Measurements from ENCODE around the gene BCL2L1.

- TF ChIP-seq, protein P1, sequence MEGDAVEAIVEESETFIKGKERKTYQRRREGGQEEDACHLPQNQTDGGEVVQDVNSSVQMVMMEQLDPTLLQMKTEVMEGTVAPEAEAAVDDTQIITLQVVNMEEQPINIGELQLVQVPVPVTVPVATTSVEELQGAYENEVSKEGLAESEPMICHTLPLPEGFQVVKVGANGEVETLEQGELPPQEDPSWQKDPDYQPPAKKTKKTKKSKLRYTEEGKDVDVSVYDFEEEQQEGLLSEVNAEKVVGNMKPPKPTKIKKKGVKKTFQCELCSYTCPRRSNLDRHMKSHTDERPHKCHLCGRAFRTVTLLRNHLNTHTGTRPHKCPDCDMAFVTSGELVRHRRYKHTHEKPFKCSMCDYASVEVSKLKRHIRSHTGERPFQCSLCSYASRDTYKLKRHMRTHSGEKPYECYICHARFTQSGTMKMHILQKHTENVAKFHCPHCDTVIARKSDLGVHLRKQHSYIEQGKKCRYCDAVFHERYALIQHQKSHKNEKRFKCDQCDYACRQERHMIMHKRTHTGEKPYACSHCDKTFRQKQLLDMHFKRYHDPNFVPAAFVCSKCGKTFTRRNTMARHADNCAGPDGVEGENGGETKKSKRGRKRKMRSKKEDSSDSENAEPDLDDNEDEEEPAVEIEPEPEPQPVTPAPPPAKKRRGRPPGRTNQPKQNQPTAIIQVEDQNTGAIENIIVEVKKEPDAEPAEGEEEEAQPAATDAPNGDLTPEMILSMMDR (IDR thresholded peaks at IDR 0.05): no peak
- TF ChIP-seq ZFX (IDR thresholded peaks at IDR 0.05; ENCODE audit: borderline replicate concordance): no peak
These were observed 82.4 kb downstream of the BCL2L1 start for GRCh38 chr20:31640259-31640658.

All from 22Rv1 (cell line).